Measurements from ENCODE around the gene SPINT3.
A peak's percentile ranks its signal among the peaks of the same experiment; 100 is the strongest.

GRCh38 chr20:45538209-45538799 is 22.9 kb upstream of the SPINT3 start:
- TF ChIP-seq POLR2AphosphoS5 (IDR thresholded peaks at IDR 0.05; ENCODE audit: low read depth, low read length) (no peak), CTCF (IDR thresholded peaks at IDR 0.05) (0 out of 2 replicates have a peak, but pooled peaks have one; percentile 11), REST (IDR thresholded peaks at IDR 0.05; ENCODE audit: insufficient read depth in 1 of 2, low read depth in 2 of 2, low read length in 1 of 2) (no peak), TCF7L2 (IDR thresholded peaks at IDR 0.05; ENCODE audit: low read depth, low read length) (no peak), SIN3A (IDR thresholded peaks at IDR 0.05; ENCODE audit: borderline replicate concordance, insufficient read depth, low read depth, low read length) (no peak)
